H9 (cell line): ENCODE data around the gene FBXO28. TPM values are rescaled to one million over a fixed set of nuclear protein-coding genes. Genes with fewer than 3 reads are reported as not detected.

Experiments used
- DNase-seq: peaks from one replicate; pipeline ENCODE4 v3.0.0-alpha.2; 2017
- H2AFZ ChIP-seq: one replicate; pipeline ENCODE4 v1.6.1; 2013; ENCODE audit warnings: mild to moderate bottlenecking, low read length, control low read depth, moderate library complexity
- H2AK5ac ChIP-seq: 2 replicates; pipeline ENCODE4 v1.6.1; 2013; ENCODE audit warnings: low read length, control low read depth, mixed read lengths; ENCODE audit not compliant: insufficient read length
- H2BK120ac ChIP-seq: one replicate; pipeline ENCODE4 v1.6.1; 2013; ENCODE audit warnings: low read depth, mild to moderate bottlenecking, low read length, control low read depth, inconsistent platforms; ENCODE audit not compliant: poor library complexity, severe bottlenecking
- H2BK12ac ChIP-seq: 2 replicates; pipeline ENCODE4 v1.6.1; 2013; ENCODE audit warnings: low read length, control low read depth, mixed read lengths, low read depth; ENCODE audit not compliant: insufficient read length
- H2BK15ac ChIP-seq: 2 replicates; pipeline ENCODE4 v1.6.1; 2013; ENCODE audit warnings: low read depth, low read length, control low read depth
- H2BK20ac ChIP-seq: one replicate; pipeline ENCODE4 v1.6.1; 2013; ENCODE audit warnings: low read depth, mild to moderate bottlenecking, low read length, control low read depth, inconsistent platforms; ENCODE audit not compliant: poor library complexity, severe bottlenecking
- H2BK5ac ChIP-seq: 2 replicates; pipeline ENCODE4 v1.6.1; 2013; ENCODE audit warnings: low read length, control low read depth, mixed read lengths; ENCODE audit not compliant: insufficient read length
- H3K14ac ChIP-seq: 2 replicates; pipeline ENCODE4 v1.6.1; 2013; ENCODE audit warnings: low read length, control low read depth; ENCODE audit not compliant: insufficient read depth
- H3K18ac ChIP-seq: 2 replicates; pipeline ENCODE4 v1.6.1; 2013; ENCODE audit warnings: low read depth, mild to moderate bottlenecking, mixed read lengths, low read length, control low read depth; ENCODE audit not compliant: insufficient read length
- H3K23ac ChIP-seq: 2 replicates; pipeline ENCODE4 v1.6.1; 2013; ENCODE audit warnings: low read length, control low read depth, mixed read lengths, low read depth; ENCODE audit not compliant: insufficient read length
- H3K23me2 ChIP-seq: 2 replicates; pipeline ENCODE4 v1.6.1; 2013; ENCODE audit warnings: low read depth, mild to moderate bottlenecking, mixed read lengths, low read length, control low read depth; ENCODE audit not compliant: insufficient read length, poor library complexity, severe bottlenecking
- H3K27ac ChIP-seq: 2 replicates; pipeline ENCODE4 v1.5.1; 2013; ENCODE audit warnings: low read length, control low read depth, mixed read lengths, low read depth; ENCODE audit not compliant: insufficient read length
- H3K27me3 ChIP-seq: 2 replicates; pipeline ENCODE4 v1.6.1; 2013; ENCODE audit warnings: low read length, control low read depth, inconsistent platforms; ENCODE audit not compliant: insufficient read depth
- H3K4ac ChIP-seq: 2 replicates; pipeline ENCODE4 v1.6.1; 2013; ENCODE audit warnings: low read depth, mild to moderate bottlenecking, control low read depth, inconsistent platforms, low read length, moderate library complexity
- H3K4me1 ChIP-seq: 2 replicates; pipeline ENCODE4 v1.6.1; 2013; ENCODE audit warnings: low read length, control low read depth, inconsistent platforms; ENCODE audit not compliant: insufficient read depth
- H3K4me2 ChIP-seq: 2 replicates; pipeline ENCODE4 v1.6.1; 2013; ENCODE audit warnings: low read length, control low read depth, mixed read lengths; ENCODE audit not compliant: insufficient read length, insufficient read depth
- H3K56ac ChIP-seq: 2 replicates; pipeline ENCODE4 v1.6.1; 2013; ENCODE audit warnings: low read depth, mild to moderate bottlenecking, mixed read lengths, low read length, control low read depth; ENCODE audit not compliant: insufficient read length
- H3K79me1 ChIP-seq: 2 replicates; pipeline ENCODE4 v1.6.1; 2013; ENCODE audit warnings: low read depth, mild to moderate bottlenecking, moderate library complexity, low read length, control low read depth, inconsistent platforms; ENCODE audit not compliant: insufficient read depth, poor library complexity, severe bottlenecking
- H3K79me2 ChIP-seq: 2 replicates; pipeline ENCODE4 v1.6.1; 2013; ENCODE audit warnings: low read length, control low read depth, inconsistent platforms; ENCODE audit not compliant: insufficient read depth
- H3K9ac ChIP-seq: 2 replicates; pipeline ENCODE4 v1.6.1; 2013; ENCODE audit warnings: low read length, control low read depth, mixed read lengths; ENCODE audit not compliant: insufficient read length; ENCODE audit errors: extremely low read depth
- H3K9me3 ChIP-seq: one replicate; pipeline ENCODE4 v1.6.1; 2013; ENCODE audit warnings: low read depth, low read length, inconsistent platforms; ENCODE audit not compliant: control insufficient read depth
- H3T11ph ChIP-seq: one replicate; pipeline ENCODE4 v1.6.1; 2013; ENCODE audit warnings: mild to moderate bottlenecking, low read length, control low read depth, inconsistent platforms
- H4K20me1 ChIP-seq: one replicate; pipeline ENCODE4 v1.6.1; 2013; ENCODE audit not compliant: control insufficient read depth, insufficient read length, insufficient read depth
- H4K5ac ChIP-seq: 2 replicates; pipeline ENCODE4 v1.6.1; 2013; ENCODE audit warnings: low read depth, mild to moderate bottlenecking, mixed read lengths, low read length, control low read depth; ENCODE audit not compliant: insufficient read length
- H4K8ac ChIP-seq: replicated peaks from 2 replicates; pipeline ENCODE4 v1.6.1; 2013; ENCODE audit warnings: low read length, control low read depth, mixed read lengths, low read depth; ENCODE audit not compliant: insufficient read length
- H4K91ac ChIP-seq: 2 replicates; pipeline ENCODE4 v1.6.1; 2013; ENCODE audit warnings: low read depth, mild to moderate bottlenecking, moderate library complexity, mixed read lengths, low read length, control low read depth; ENCODE audit not compliant: insufficient read length
- H3K27ac Mint-ChIP-seq, 3 experiments: 2 replicates in 2 of 3; 3 replicates in 1 of 3; pipeline ENCODE4 v1.8.0; 2020 to 2021; ENCODE audit warnings: mixed read lengths in 3 of 3, mild to moderate bottlenecking in 1 of 3, moderate library complexity in 1 of 3
- H3K27me3 Mint-ChIP-seq: 2 replicates; pipeline ENCODE4 v1.8.0; 2021; ENCODE audit warnings: low read depth, mild to moderate bottlenecking, moderate library complexity, mixed read lengths
- H3K36me3 Mint-ChIP-seq, 3 experiments: 2 replicates in 2 of 3; 3 replicates in 1 of 3; pipeline ENCODE4 v1.8.0; 2020 to 2021; ENCODE audit warnings: low read depth in 3 of 3, mixed read lengths in 3 of 3; ENCODE audit not compliant: insufficient read depth in 1 of 3
- H3K4me1 Mint-ChIP-seq, 2 experiments: 2 replicates each; pipeline ENCODE4 v1.8.0; 2020; ENCODE audit warnings: mixed read lengths in 2 of 2
- H3K4me3 Mint-ChIP-seq, 2 experiments: 2 replicates in 1 of 2; 3 replicates in 1 of 2; pipeline ENCODE4 v1.8.0; 2020 to 2021; ENCODE audit warnings: mild to moderate bottlenecking in 2 of 2, mixed read lengths in 2 of 2, moderate library complexity in 1 of 2
- H3K9me3 Mint-ChIP-seq, 2 experiments: 2 replicates in 1 of 2; 3 replicates in 1 of 2; pipeline ENCODE4 v1.8.0; 2020; ENCODE audit warnings: mild to moderate bottlenecking in 2 of 2, mixed read lengths in 2 of 2, moderate library complexity in 1 of 2
- WGBS: extraction: QIAGEN DNeasy Blood & Tissue Kit; methylation state at CpG from one replicate; pipeline ENCODE4 v1.1.7; 2013; ENCODE audit warnings: missing lambda C conversion rate, low lambda C conversion rate, mixed read lengths; ENCODE audit not compliant: insufficient read length; ENCODE audit errors: extremely low coverage; 5-methylcytosine and 5-hydroxymethylcytosine counted together
- total RNA-seq: library from RNA; stranded (reverse); gene quantifications from 2 replicates; pipeline ENCODE4 v1.2.1, GENCODE V29; 2021
- TF ChIP-seq, protein P1 (sequence below): fragments of 200-600 bp; sonication (generic); conservative IDR thresholded peaks from 3 replicates; pipeline ENCODE4 v1.8.0; 2021; ENCODE audit warnings: antibody characterized with exemption, mild to moderate bottlenecking

The FBXO28 gene
- total RNA-seq, 1 experiment from 2014 or later = 55.0 TPM

DNA sequence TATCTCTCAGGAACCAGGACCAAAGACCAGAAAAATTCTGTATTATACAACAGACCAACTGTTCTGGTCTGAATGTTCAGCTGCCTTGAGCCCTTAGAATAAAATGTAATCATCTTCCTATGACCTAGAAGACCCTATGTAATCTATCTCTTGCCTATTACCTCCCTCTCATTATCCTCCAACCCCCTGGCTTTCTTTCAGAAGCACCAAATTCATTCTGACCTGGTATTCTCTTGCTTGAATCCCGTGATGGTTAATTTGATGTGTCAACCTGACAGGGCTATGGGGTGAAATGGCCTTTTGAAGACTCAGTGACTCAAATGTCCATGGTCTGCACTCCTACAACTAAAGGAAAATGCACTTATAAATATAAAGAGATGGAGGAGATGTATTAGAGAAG, 21.8 kb upstream of the FBXO28 start:
- Histone ChIP-seq H4K20me1 (no peaks in the 10 kb centered on the region), H3K23me2 (no peaks in the 10 kb centered on the region), H3T11ph (no peak overlapping the region), H2BK120ac (no peak overlapping the region), H3K4me2 (no peak overlapping the region), H2AFZ (no peak overlapping the region), H2BK5ac (no peak overlapping the region), H3K79me1 (no peaks in the 10 kb centered on the region), H3K79me2 (no peaks in the 10 kb centered on the region), H3K9me3 (no peaks in the 10 kb centered on the region), H4K91ac (no peak overlapping the region), H2AK5ac (no peak overlapping the region), H3K27ac (no peak overlapping the region), H4K5ac (no peak overlapping the region), H3K4ac (no peak overlapping the region), H3K4me1 (no peaks in the 10 kb centered on the region; the same call in 1 of the 2 replicates), H3K18ac (no peak overlapping the region), H3K23ac (no peak overlapping the region), H2BK15ac (no peak overlapping the region), H3K27me3 (no peaks in the 10 kb centered on the region), H2BK12ac (no peak overlapping the region), H3K56ac (no peak overlapping the region), H4K8ac (no peak overlapping the region), H3K14ac (no peak overlapping the region), H2BK20ac (no peak overlapping the region), H3K9ac (no peak overlapping the region)
- Mint-ChIP-seq H3K9me3 (peaks cover 0 to 2% of the 10 kb centered on the region in 2 experiments; a peak in 2 of 5 replicates), H3K4me3 (no peak overlapping the region), H3K27ac (no peak overlapping the region), H3K4me1 (peaks cover 6 to 8% of the 10 kb centered on the region in 2 experiments; a peak in 3 of 4 replicates), H3K36me3 (no peaks in the 10 kb centered on the region), H3K27me3 (peaks cover 2% of the 10 kb centered on the region)
- no peak for DNase-seq
- TF ChIP-seq, protein P1, sequence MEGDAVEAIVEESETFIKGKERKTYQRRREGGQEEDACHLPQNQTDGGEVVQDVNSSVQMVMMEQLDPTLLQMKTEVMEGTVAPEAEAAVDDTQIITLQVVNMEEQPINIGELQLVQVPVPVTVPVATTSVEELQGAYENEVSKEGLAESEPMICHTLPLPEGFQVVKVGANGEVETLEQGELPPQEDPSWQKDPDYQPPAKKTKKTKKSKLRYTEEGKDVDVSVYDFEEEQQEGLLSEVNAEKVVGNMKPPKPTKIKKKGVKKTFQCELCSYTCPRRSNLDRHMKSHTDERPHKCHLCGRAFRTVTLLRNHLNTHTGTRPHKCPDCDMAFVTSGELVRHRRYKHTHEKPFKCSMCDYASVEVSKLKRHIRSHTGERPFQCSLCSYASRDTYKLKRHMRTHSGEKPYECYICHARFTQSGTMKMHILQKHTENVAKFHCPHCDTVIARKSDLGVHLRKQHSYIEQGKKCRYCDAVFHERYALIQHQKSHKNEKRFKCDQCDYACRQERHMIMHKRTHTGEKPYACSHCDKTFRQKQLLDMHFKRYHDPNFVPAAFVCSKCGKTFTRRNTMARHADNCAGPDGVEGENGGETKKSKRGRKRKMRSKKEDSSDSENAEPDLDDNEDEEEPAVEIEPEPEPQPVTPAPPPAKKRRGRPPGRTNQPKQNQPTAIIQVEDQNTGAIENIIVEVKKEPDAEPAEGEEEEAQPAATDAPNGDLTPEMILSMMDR = no peak
- WGBS = no CpG with 5 or more reads among the region's 1 CpG
